ENCODE data around the gene CEACAM19. TPM values are rescaled to one million over a fixed set of nuclear protein-coding genes. Genes with fewer than 3 reads are reported as not detected.
"Not testable (repeated sequence)": the region's sequence is repeated elsewhere in the genome, so short reads cannot be mapped to it uniquely, and the experiment has no call there.

CEACAM19 gene
- total RNA-seq, 1 donor from 2014 or later = 0.09 TPM

DNA sequence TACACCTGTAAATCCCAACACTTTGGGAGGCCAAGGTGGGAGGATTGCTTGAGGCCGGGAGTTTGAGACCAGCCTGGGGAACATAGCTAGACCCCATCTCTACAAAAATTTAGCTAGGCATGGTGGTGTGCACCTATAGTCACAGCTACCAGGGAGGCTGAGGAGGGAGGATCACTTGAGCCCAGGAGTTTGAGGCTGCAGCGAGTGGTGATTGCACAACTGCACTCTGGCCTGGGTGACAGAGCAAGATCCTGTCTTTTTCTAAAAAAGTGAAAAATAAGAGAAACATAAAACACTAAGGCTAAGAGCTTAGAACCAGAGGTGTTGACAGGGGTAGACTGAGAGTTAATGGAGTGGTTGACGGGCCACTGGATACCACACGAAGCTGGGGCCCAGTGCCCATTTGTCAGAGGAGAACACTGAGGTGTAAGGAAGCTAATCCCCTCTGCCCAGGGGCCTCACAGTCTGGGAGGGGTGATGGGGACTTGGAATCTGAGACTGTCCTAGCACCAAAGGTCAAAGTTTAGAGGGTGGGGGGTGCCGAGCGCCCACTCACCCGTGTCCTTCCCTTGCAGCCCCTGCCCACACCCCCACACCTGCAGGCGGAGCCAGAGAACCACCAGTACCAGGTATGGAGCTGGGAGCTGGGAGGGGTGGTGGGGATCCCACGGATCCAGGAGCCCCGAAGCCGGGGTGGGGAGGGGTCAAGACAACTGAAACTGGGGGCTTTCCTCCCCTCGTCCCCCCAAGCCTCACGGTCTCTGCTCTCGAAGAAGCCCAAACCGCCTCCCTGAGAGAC lies 10.9 kb downstream of the CEACAM19 start:
- no peak overlapping the region for H3K27ac Mint-ChIP-seq
- Histone ChIP-seq H3K27ac (no peak overlapping the region), H3K79me2 (ENCODE audit: low read depth) (no peaks in the 10 kb centered on the region), H4K20me1 (ENCODE audit: low read depth) (no peaks in the 10 kb centered on the region), H3K4me1 (no peaks in the 10 kb centered on the region), H2AFZ (replicated peaks) (no peak overlapping the region), H3K9ac (no peak overlapping the region), H3F3A (ENCODE audit: low read depth) (no peaks in the 10 kb centered on the region), H3K36me3 (no peaks in the 10 kb centered on the region), H3K4me3 (no peak overlapping the region), H3K4me2 (no peak overlapping the region), H3K27me3 (no peaks in the 10 kb centered on the region), H3K9me3 (ENCODE audit: low read depth) (no peaks in the 10 kb centered on the region)
- no peaks in the 10 kb centered on the region for H3K9me3 Mint-ChIP-seq
- peaks cover 17% of the 10 kb centered on the region for H3K27me3 Mint-ChIP-seq (ENCODE audit: insufficient read depth, low read depth)
- H3K4me1 Mint-ChIP-seq = peaks cover 12% of the 10 kb centered on the region
- H3K36me3 Mint-ChIP-seq = no peaks in the 10 kb centered on the region
- no peak for TF ChIP-seq EZH2phosphoT487 (IDR thresholded peaks at IDR 0.05)
- no peak for TF ChIP-seq EZH2 (IDR thresholded peaks at IDR 0.05)
- TF ChIP-seq, protein P1, sequence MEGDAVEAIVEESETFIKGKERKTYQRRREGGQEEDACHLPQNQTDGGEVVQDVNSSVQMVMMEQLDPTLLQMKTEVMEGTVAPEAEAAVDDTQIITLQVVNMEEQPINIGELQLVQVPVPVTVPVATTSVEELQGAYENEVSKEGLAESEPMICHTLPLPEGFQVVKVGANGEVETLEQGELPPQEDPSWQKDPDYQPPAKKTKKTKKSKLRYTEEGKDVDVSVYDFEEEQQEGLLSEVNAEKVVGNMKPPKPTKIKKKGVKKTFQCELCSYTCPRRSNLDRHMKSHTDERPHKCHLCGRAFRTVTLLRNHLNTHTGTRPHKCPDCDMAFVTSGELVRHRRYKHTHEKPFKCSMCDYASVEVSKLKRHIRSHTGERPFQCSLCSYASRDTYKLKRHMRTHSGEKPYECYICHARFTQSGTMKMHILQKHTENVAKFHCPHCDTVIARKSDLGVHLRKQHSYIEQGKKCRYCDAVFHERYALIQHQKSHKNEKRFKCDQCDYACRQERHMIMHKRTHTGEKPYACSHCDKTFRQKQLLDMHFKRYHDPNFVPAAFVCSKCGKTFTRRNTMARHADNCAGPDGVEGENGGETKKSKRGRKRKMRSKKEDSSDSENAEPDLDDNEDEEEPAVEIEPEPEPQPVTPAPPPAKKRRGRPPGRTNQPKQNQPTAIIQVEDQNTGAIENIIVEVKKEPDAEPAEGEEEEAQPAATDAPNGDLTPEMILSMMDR (IDR thresholded peaks at IDR 0.05) = no peak
- H3K4me3 Mint-ChIP-seq = no peak overlapping the region
- no peak for DNase-seq (ENCODE audit: low spot score)

DNA sequence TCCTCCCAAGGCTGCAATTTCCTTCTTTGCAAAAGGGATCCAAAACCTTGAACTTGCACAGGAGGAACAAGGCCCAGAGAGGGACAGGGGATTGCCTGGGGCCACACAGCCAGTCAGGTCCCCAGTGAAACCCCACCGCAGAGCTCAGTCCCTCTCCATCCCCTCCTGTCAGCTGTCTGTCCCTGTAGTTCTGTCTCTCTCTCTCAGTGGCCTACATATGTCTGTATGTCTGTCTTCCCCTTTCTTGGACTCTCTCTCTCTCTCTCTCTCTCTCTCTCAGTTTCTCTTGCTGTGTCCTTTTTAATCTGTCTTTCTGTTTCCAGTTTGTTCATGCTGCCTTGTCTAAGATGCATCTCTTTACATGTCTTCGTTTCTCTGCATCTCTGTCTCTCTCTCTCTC lies 11.5 kb downstream of the CEACAM19 start:
- Histone ChIP-seq H3K4me2 (no peak overlapping the region), H3F3A (ENCODE audit: low read depth) (no peaks in the 10 kb centered on the region), H2AFZ (replicated peaks) (no peak overlapping the region), H3K36me3 (no peaks in the 10 kb centered on the region), H3K4me1 (no peaks in the 10 kb centered on the region), H3K9ac (no peak overlapping the region), H3K4me3 (no peak overlapping the region), H4K20me1 (ENCODE audit: low read depth) (no peaks in the 10 kb centered on the region), H3K9me3 (ENCODE audit: low read depth) (no peaks in the 10 kb centered on the region), H3K79me2 (ENCODE audit: low read depth) (no peaks in the 10 kb centered on the region), H3K27ac (no peak overlapping the region), H3K27me3 (no peaks in the 10 kb centered on the region)
- Mint-ChIP-seq H3K4me1 (peaks cover 8% of the 10 kb centered on the region), H3K4me3 (no peak overlapping the region), H3K9me3 (no peaks in the 10 kb centered on the region), H3K27ac (no peak overlapping the region), H3K27me3 (ENCODE audit: insufficient read depth, low read depth) (peaks cover 15% of the 10 kb centered on the region), H3K36me3 (no peaks in the 10 kb centered on the region)
- TF ChIP-seq, protein P1 (IDR thresholded peaks at IDR 0.05) = no peak
- no peak for TF ChIP-seq EZH2 (IDR thresholded peaks at IDR 0.05)
- TF ChIP-seq EZH2phosphoT487 (IDR thresholded peaks at IDR 0.05) = no peak
- DNase-seq (ENCODE audit: low spot score) = no peak

DNA sequence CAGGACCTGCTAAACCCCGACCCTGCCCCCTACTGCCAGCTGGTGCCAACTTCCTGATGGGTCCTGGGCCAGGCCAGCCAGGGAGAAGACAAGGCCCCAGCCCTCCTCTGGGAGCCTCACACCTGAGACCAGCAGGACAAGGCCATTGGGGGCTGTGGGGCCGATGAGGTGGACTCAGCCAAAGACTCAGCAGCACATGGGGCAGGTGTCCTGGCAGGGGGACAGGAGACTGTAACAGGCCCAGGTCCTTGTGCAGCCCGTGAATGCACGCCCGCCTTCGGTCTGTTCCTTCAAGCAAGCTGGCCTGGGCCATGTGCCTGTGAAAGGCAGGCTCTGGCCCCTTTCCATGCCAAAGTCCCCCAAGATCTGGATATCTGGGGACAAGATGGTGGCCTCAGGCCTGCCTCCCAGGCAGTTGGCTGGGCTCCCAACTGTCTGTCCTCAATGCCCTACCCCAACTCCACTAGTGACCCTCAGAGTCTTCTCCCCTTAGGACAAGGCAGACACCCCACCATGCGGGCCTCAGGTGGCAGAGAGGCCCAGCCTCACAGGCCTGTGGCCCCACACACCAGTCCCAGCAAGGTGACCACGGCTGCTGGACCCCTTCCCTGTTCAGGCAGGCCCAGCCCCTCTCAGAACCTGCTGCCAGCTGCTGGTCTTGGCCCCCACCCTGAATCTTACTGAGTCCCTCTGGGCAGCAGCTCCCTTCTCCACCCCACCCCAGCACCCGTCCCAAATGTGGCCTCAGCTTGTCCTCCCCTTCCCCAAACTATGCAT lies 12.3 kb downstream of the CEACAM19 start:
- Histone ChIP-seq H4K20me1 (ENCODE audit: low read depth) (no peaks in the 10 kb centered on the region), H3K27me3 (no peaks in the 10 kb centered on the region), H3K9ac (no peak overlapping the region), H3K4me1 (no peaks in the 10 kb centered on the region), H3K9me3 (ENCODE audit: low read depth) (no peaks in the 10 kb centered on the region), H3K27ac (no peak overlapping the region), H2AFZ (replicated peaks) (no peak overlapping the region), H3K4me2 (no peak overlapping the region), H3F3A (ENCODE audit: low read depth) (no peaks in the 10 kb centered on the region), H3K36me3 (no peaks in the 10 kb centered on the region), H3K4me3 (no peak overlapping the region), H3K79me2 (ENCODE audit: low read depth) (no peaks in the 10 kb centered on the region)
- Mint-ChIP-seq H3K4me3 (no peak overlapping the region), H3K27ac (no peak overlapping the region), H3K27me3 (ENCODE audit: insufficient read depth, low read depth) (peaks cover 13% of the 10 kb centered on the region), H3K9me3 (no peaks in the 10 kb centered on the region), H3K4me1 (peaks cover 8% of the 10 kb centered on the region), H3K36me3 (no peaks in the 10 kb centered on the region)
- TF ChIP-seq, protein P1 (IDR thresholded peaks at IDR 0.05) = no peak
- no peak for TF ChIP-seq EZH2phosphoT487 (IDR thresholded peaks at IDR 0.05)
- no peak for TF ChIP-seq EZH2 (IDR thresholded peaks at IDR 0.05)
- no peak for DNase-seq (ENCODE audit: low spot score)

DNA sequence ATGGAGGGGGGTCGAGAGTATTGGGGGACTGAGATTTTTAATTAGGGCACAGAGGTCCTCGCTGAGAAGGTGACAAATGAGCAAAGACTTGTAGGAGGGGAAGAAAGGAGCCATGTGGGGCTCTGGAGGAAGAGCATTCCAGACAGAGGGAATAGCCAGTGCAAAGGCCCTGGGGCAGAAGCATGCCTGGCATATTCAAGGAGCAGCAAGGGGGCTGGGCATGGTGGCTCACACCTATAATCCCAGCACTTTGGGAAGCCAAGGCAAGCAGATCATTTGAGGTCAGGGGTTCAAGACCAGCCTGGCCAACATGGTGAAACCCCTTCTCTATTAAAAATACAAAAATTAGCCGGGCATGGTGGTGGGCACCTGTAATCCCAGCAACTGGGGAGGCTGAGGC lies 13.1 kb downstream of the CEACAM19 start:
- not testable (repeated sequence) for H3K4me2 ChIP-seq; H3K9ac ChIP-seq; H3K27ac Mint-ChIP-seq; H3F3A ChIP-seq (ENCODE audit: low read depth); H3K9me3 Mint-ChIP-seq; H2AFZ ChIP-seq (replicated peaks); H3K36me3 Mint-ChIP-seq; H3K4me1 Mint-ChIP-seq; H4K20me1 ChIP-seq (ENCODE audit: low read depth); H3K9me3 ChIP-seq (ENCODE audit: low read depth); DNase-seq (ENCODE audit: low spot score); H3K36me3 ChIP-seq; H3K27ac ChIP-seq; H3K4me3 Mint-ChIP-seq; H3K79me2 ChIP-seq (ENCODE audit: low read depth); H3K27me3 ChIP-seq; H3K4me3 ChIP-seq; H3K4me1 ChIP-seq
- H3K27me3 Mint-ChIP-seq (ENCODE audit: insufficient read depth, low read depth) = peaks cover 13% of the 10 kb centered on the region
